WTC11 (cell line): ENCODE data around the gene TOMM6. TPM values are rescaled to one million over a fixed set of nuclear protein-coding genes. Genes with fewer than 3 reads are reported as not detected.

ENCODE experiments used
- ATAC-seq: fragments of 200-7000 bp; cut with Tn5 transposase; 2 replicates; pipeline ENCODE4 v1.10.0; 2021; ENCODE audit warnings: mild to moderate bottlenecking, moderate library complexity
- CTCF ChIA-PET: fragments of 300-600 bp; sonication (Branson Sonifier 250); formaldehyde crosslinking; loops from one replicate; lab custom pipeline; 2021; ENCODE audit warnings: antibody characterized with exemption; lab: Charles Lee
- POLR2A ChIA-PET: fragments of 350-600 bp; sonication (Branson Sonifier 250); formaldehyde crosslinking; loops from one replicate; lab custom pipeline; 2021; ENCODE audit warnings: antibody characterized with exemption; lab: Charles Lee
- DNase-seq: peaks from one replicate; pipeline ENCODE4 v3.0.0; 2021; ENCODE audit warnings: low spot score
- H3K27ac Mint-ChIP-seq: 2 replicates; pipeline ENCODE4 v1.8.0; 2021; ENCODE audit warnings: mixed read lengths
- H3K27me3 Mint-ChIP-seq: 2 replicates; pipeline ENCODE4 v1.8.0; 2021; ENCODE audit warnings: low read depth, mild to moderate bottlenecking, moderate library complexity, mixed read lengths
- H3K36me3 Mint-ChIP-seq: 2 replicates; pipeline ENCODE4 v1.8.0; 2021; ENCODE audit warnings: mixed read lengths
- H3K4me1 Mint-ChIP-seq: 2 replicates; pipeline ENCODE4 v1.8.0; 2022; ENCODE audit warnings: mixed read lengths
- H3K4me3 Mint-ChIP-seq: 2 replicates; pipeline ENCODE4 v1.8.0; 2021; ENCODE audit warnings: mild to moderate bottlenecking, moderate library complexity, mixed read lengths
- H3K9me3 Mint-ChIP-seq: 2 replicates; pipeline ENCODE4 v1.8.0; 2021; ENCODE audit warnings: mixed read lengths
- ATF3 ChIP-seq: sonication (generic); formaldehyde crosslinking; conservative IDR thresholded peaks from 2 replicates; pipeline ENCODE4 v1.8.1; 2022; ENCODE audit warnings: mild to moderate bottlenecking, missing genetic modification reagents
- CBFB ChIP-seq: sonication (generic); formaldehyde crosslinking; IDR thresholded peaks from 2 replicates; pipeline ENCODE4 v1.8.1; 2022; ENCODE audit warnings: mild to moderate bottlenecking, low read depth, missing genetic modification reagents
- CREM ChIP-seq: sonication (generic); formaldehyde crosslinking; IDR thresholded peaks from 2 replicates; pipeline ENCODE4 v1.8.1; 2022; ENCODE audit warnings: mild to moderate bottlenecking, missing genetic modification reagents, moderate library complexity
- GABPB1 ChIP-seq: sonication (generic); formaldehyde crosslinking; IDR thresholded peaks from 2 replicates; pipeline ENCODE4 v1.8.1; 2023; ENCODE audit warnings: mild to moderate bottlenecking, missing genetic modification reagents
- HMGA2 ChIP-seq: fragments of 250-450 bp; sonication (Bioruptor Pico); IDR thresholded peaks from 2 replicates; pipeline ENCODE4 v1.4.0; 2021; ENCODE audit warnings: mild to moderate bottlenecking, moderate library complexity
- HMGXB4 ChIP-seq: sonication (generic); formaldehyde crosslinking; IDR thresholded peaks from 2 replicates; pipeline ENCODE4 v1.8.1; 2023; ENCODE audit warnings: mild to moderate bottlenecking, moderate library complexity, missing genetic modification reagents
- MYBL2 ChIP-seq: sonication (generic); formaldehyde crosslinking; IDR thresholded peaks from 2 replicates; pipeline ENCODE4 v1.8.1; 2023; ENCODE audit warnings: mild to moderate bottlenecking, moderate library complexity, missing genetic modification reagents
- NFYB ChIP-seq: sonication (generic); formaldehyde crosslinking; conservative IDR thresholded peaks from 2 replicates; pipeline ENCODE4 v1.8.0; 2022; ENCODE audit warnings: low read depth, missing genetic modification reagents
- NR1H2 ChIP-seq: sonication (generic); formaldehyde crosslinking; IDR thresholded peaks from 2 replicates; pipeline ENCODE4 v1.9.0; 2021; ENCODE audit warnings: mild to moderate bottlenecking, moderate library complexity, missing genetic modification reagents
- PRRX2 ChIP-seq: fragments of 250-450 bp; sonication (Bioruptor Pico); IDR thresholded peaks from 2 replicates; pipeline ENCODE4 v1.8.0; 2021; ENCODE audit warnings: mild to moderate bottlenecking
- TCF7 ChIP-seq: sonication (generic); formaldehyde crosslinking; IDR thresholded peaks from 2 replicates; pipeline ENCODE4 v1.8.0; 2022; ENCODE audit warnings: mild to moderate bottlenecking, low read depth, missing genetic modification reagents, moderate library complexity
- ZBTB21 ChIP-seq: sonication (generic); formaldehyde crosslinking; IDR thresholded peaks from 2 replicates; pipeline ENCODE4 v1.8.1; 2023; ENCODE audit warnings: mild to moderate bottlenecking, missing genetic modification reagents, borderline replicate concordance
- ZNF121 ChIP-seq: sonication (generic); formaldehyde crosslinking; IDR thresholded peaks from 2 replicates; pipeline ENCODE4 v1.8.0; 2023; ENCODE audit warnings: missing genetic modification reagents
- total RNA-seq: library from RNA; stranded (reverse); gene quantifications from 3 replicates; pipeline ENCODE4 v1.2.3, GENCODE V29; 2021
- TF ChIP-seq, protein P1 (sequence below): fragments of 250-450 bp; sonication (Bioruptor Pico); IDR thresholded peaks from 2 replicates; pipeline ENCODE4 v1.9.0; 2021; ENCODE audit warnings: mild to moderate bottlenecking, borderline replicate concordance
- TF ChIP-seq, protein P2 (sequence below): sonication (generic); formaldehyde crosslinking; IDR thresholded peaks from 2 replicates; pipeline ENCODE4 v1.8.1; 2023; ENCODE audit warnings: mild to moderate bottlenecking, missing genetic modification reagents, moderate library complexity

The TOMM6 gene
- total RNA-seq, 1 experiment from 2014 or later: 233 TPM

DNA sequence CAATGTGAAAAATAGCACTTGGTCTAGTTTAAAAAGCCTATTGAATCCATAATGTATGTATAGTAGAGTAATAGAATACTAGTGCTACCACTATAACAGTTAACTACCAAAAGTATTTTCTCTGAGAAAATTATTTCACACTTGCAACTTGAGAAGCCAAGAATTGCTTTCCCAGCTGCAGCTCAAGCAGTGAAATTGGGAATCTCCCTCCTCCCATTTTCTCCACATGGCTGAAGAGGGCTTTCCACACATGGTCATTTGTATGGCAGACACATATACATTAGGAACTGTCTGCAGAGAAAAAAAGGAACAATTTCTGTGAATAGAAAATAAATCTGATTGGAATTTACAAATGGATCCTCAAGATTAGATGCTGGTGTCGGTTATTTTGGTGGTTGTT is 34.5 kb downstream of the TOMM6 start:
- no peak for TF ChIP-seq TCF7
- no peak for TF ChIP-seq CREM (CRISPR knock-in tag)
- no peak for TF ChIP-seq ZNF121 (CRISPR knock-in tag)
- TF ChIP-seq, all 79 proteins: peak for 0
- ATAC-seq (no peak), DNase-seq (no peak)
- Mint-ChIP-seq H3K27me3 (no peaks in the 10 kb centered on the region), H3K4me3 (no peak overlapping the region), H3K36me3 (no peaks in the 10 kb centered on the region), H3K27ac (no peak overlapping the region), H3K9me3 (no peaks in the 10 kb centered on the region), H3K4me1 (no peaks in the 10 kb centered on the region)
- ChIA-PET CTCF (no interaction called here), POLR2A (no interaction called here)

DNA sequence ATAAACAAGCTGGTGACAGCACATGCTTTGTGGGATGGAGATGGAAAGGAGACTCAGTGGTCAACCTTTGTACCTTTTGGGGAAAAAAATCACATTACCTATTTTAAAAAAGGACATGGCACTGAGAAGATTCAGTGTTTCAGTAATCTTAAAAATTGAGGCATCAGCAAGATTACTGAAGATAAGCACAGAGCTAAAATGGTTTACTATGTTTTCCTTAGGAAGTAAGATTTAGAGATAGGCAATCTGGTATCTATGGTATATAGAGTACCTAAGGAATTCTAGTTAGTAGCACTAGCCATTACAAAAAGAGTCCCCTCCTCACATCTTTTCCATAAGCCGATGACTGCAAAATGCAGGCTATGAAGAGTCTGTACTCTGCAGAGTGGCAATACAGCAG is 35.7 kb downstream of the TOMM6 start:
- DNase-seq (no peak), ATAC-seq (no peak)
- no peaks in the 10 kb centered on the region for H3K27me3 Mint-ChIP-seq
- no peaks in the 10 kb centered on the region for H3K4me1 Mint-ChIP-seq
- no peaks in the 10 kb centered on the region for H3K36me3 Mint-ChIP-seq
- no peak overlapping the region for H3K27ac Mint-ChIP-seq
- ChIA-PET CTCF (interaction anchor here (0.6 kb wide), 1 partner anchor 36 kb away, joined by 5 read pairs; the partner anchor contains the start of gene TOMM6), POLR2A (no interaction called here)
- H3K9me3 Mint-ChIP-seq: no peaks in the 10 kb centered on the region
- TF ChIP-seq, protein P1, sequence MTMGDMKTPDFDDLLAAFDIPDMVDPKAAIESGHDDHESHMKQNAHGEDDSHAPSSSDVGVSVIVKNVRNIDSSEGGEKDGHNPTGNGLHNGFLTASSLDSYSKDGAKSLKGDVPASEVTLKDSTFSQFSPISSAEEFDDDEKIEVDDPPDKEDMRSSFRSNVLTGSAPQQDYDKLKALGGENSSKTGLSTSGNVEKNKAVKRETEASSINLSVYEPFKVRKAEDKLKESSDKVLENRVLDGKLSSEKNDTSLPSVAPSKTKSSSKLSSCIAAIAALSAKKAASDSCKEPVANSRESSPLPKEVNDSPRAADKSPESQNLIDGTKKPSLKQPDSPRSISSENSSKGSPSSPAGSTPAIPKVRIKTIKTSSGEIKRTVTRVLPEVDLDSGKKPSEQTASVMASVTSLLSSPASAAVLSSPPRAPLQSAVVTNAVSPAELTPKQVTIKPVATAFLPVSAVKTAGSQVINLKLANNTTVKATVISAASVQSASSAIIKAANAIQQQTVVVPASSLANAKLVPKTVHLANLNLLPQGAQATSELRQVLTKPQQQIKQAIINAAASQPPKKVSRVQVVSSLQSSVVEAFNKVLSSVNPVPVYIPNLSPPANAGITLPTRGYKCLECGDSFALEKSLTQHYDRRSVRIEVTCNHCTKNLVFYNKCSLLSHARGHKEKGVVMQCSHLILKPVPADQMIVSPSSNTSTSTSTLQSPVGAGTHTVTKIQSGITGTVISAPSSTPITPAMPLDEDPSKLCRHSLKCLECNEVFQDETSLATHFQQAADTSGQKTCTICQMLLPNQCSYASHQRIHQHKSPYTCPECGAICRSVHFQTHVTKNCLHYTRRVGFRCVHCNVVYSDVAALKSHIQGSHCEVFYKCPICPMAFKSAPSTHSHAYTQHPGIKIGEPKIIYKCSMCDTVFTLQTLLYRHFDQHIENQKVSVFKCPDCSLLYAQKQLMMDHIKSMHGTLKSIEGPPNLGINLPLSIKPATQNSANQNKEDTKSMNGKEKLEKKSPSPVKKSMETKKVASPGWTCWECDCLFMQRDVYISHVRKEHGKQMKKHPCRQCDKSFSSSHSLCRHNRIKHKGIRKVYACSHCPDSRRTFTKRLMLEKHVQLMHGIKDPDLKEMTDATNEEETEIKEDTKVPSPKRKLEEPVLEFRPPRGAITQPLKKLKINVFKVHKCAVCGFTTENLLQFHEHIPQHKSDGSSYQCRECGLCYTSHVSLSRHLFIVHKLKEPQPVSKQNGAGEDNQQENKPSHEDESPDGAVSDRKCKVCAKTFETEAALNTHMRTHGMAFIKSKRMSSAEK: no peak
- TF ChIP-seq CBFB (CRISPR knock-in tag) (no peak), NFYB (CRISPR knock-in tag) (no peak), HMGA2 (CRISPR knock-in tag) (no peak), ATF3 (CRISPR knock-in tag) (no peak), PRRX2 (CRISPR knock-in tag) (no peak), MYBL2 (no peak), NR1H2 (no peak), ZBTB21 (CRISPR knock-in tag) (no peak), HMGXB4 (no peak), GABPB1 (no peak)
- TF ChIP-seq, protein P2, sequence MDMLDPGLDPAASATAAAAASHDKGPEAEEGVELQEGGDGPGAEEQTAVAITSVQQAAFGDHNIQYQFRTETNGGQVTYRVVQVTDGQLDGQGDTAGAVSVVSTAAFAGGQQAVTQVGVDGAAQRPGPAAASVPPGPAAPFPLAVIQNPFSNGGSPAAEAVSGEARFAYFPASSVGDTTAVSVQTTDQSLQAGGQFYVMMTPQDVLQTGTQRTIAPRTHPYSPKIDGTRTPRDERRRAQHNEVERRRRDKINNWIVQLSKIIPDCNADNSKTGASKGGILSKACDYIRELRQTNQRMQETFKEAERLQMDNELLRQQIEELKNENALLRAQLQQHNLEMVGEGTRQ (CRISPR knock-in tag): no peak
- H3K4me3 Mint-ChIP-seq: no peak overlapping the region
